ENCODE data around the gene EFCAB12. TPM values are rescaled to one million over a fixed set of nuclear protein-coding genes. Genes with fewer than 3 reads are reported as not detected.

Gene EFCAB12
- total and polyA plus RNA-seq, 2 donors (not counting 3 experiments of a cell fraction or from before 2014, with no cell fraction given): 0.15 to 0.49 TPM

DNA sequence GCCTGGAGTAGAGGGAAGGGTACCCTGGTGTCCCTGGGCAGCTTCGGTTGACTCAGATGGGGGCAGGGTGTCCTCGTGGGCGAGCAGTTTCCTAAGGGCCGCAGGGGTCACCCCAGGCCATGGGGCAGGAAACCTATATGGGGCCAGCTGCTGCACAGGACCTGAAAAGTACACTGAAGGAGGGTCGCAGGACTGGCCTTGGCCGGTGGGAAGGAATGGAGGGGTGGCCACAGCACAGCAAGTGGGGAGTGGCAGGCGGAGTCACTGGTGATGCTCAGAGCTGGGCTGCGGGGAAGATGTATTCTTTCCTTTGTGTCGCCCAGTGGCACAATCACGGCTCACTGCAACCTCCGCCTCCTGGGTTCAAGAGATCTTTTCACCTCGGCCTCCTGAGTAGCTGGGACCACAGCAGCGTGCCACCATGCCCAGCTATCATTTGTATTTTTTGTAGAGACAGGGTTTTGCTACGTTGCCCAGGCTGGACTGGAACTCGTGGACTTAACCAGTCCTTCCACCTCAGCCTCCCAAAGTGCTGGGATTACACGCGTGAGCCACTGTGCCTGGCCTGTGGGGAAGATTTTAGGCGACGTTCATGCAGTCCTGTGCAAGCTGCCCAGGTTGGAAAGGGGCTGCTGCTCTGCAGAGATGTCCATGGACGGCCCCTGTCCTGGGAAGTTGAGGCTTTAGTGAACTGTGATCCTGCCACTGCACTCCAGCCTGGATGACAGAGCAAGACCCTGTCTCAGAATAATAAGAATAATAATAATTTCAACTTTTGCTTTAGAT, 57.2 kb downstream of the EFCAB12 start:
- POLR2A ChIA-PET: no interaction called here
- H3K4me2 ChIP-seq (ENCODE audit: insufficient read depth, low read length): no peak overlapping the region
- H3K9ac ChIP-seq (replicated peaks; ENCODE audit: extremely low read depth, insufficient read depth, low read length): no peak overlapping the region
- CTCF ChIA-PET: interaction anchor here (1.2 to 2.0 kb wide), 2 partner anchors 12 to 29 kb away, joined by 4 to 10 read pairs; no protein-coding TSS in a partner anchor
- H3K4me1 ChIP-seq (ENCODE audit: control insufficient read depth, extremely low read depth, insufficient read depth, low read length): no peaks in the 10 kb centered on the region
- dilution Hi-C loops (cut with MboI; ENCODE audit: extremely low pct_ligation_motif_present, low sequenced_read_pairs): no loop called here
- H3K4me3 ChIP-seq (replicated peaks in 1 of 3; ENCODE audit: insufficient read depth in 1 of 3, low read depth in 1 of 3, low read length in 3 of 3): no peak overlapping the region
- H4K20me1 ChIP-seq (replicated peaks; ENCODE audit: control insufficient read depth, extremely low read depth, insufficient read depth, low read length): no peaks in the 10 kb centered on the region
- H2AFZ ChIP-seq (ENCODE audit: low read depth, low read length): no peak overlapping the region
- intact Hi-C loops (cut with micrococcal nuclease): no loop called here
- H3K9me3 ChIP-seq (replicated peaks; ENCODE audit: control insufficient read depth, insufficient read depth, low read length): no peaks in the 10 kb centered on the region
- no peak overlapping the region for H3K27ac ChIP-seq (ENCODE audit: insufficient read depth, low read depth, low read length)
- H3K27me3 ChIP-seq (ENCODE audit: control insufficient read depth in 2 of 2, insufficient read depth in 2 of 2, low read length in 2 of 2): no peaks in the 10 kb centered on the region
- H3K36me3 ChIP-seq (ENCODE audit: control insufficient read depth in 2 of 2, extremely low read depth in 1 of 2, insufficient read depth in 2 of 2, low read length in 2 of 2): no peaks in the 10 kb centered on the region
- BruUV-seq (replicated peaks): no TSS peak
- no peaks in the 10 kb centered on the region for H3K79me2 ChIP-seq (ENCODE audit: control insufficient read depth, insufficient read depth, low read length)
- no peak for FAIRE-seq
- DNase-seq (ENCODE audit: low read depth, low spot score): no peak
- no peaks in the 10 kb centered on the region for H3K9me1 ChIP-seq (replicated peaks; ENCODE audit: control insufficient read depth, extremely low read depth, insufficient read depth, low read length)
- TF ChIP-seq FOS (IDR thresholded peaks at IDR 0.05; ENCODE audit: borderline replicate concordance, insufficient read depth, low read length) (no peak), POLR2A (IDR thresholded peaks at IDR 0.05; ENCODE audit: low read depth, low read length) (no peak), POLR2AphosphoS5 (IDR thresholded peaks at IDR 0.05; ENCODE audit: insufficient read depth, low read depth, low read length) (no peak), GATA2 (IDR thresholded peaks at IDR 0.05; ENCODE audit: insufficient read depth, insufficient read length, low read depth, low read length) (no peak), JUN (IDR thresholded peaks at IDR 0.05; ENCODE audit: borderline replicate concordance, insufficient read depth, insufficient read length, low read depth) (no peak), EZH2 (IDR thresholded peaks at IDR 0.05; ENCODE audit: borderline replicate concordance, low read depth, low read length, severe bottlenecking) (no peak), MYC (IDR thresholded peaks at IDR 0.05; ENCODE audit: low read depth, low read length) (no peak)
- TF ChIP-seq, protein P1, sequence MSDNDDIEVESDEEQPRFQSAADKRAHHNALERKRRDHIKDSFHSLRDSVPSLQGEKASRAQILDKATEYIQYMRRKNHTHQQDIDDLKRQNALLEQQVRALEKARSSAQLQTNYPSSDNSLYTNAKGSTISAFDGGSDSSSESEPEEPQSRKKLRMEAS (IDR thresholded peaks at IDR 0.05; ENCODE audit: insufficient read depth, insufficient read length): no peak
- TF ChIP-seq, protein P2, sequence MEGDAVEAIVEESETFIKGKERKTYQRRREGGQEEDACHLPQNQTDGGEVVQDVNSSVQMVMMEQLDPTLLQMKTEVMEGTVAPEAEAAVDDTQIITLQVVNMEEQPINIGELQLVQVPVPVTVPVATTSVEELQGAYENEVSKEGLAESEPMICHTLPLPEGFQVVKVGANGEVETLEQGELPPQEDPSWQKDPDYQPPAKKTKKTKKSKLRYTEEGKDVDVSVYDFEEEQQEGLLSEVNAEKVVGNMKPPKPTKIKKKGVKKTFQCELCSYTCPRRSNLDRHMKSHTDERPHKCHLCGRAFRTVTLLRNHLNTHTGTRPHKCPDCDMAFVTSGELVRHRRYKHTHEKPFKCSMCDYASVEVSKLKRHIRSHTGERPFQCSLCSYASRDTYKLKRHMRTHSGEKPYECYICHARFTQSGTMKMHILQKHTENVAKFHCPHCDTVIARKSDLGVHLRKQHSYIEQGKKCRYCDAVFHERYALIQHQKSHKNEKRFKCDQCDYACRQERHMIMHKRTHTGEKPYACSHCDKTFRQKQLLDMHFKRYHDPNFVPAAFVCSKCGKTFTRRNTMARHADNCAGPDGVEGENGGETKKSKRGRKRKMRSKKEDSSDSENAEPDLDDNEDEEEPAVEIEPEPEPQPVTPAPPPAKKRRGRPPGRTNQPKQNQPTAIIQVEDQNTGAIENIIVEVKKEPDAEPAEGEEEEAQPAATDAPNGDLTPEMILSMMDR (IDR thresholded peaks at IDR 0.05; ENCODE audit: extremely low read depth in 1 of 2, insufficient read depth in 1 of 2, low read depth in 1 of 2, low read length in 2 of 2): no peak

Data from endothelial cell of umbilical vein (primary cell).